IPS DF 6.9 (cell line): ENCODE data around the gene RBM46.

Source experiments
- DNase-seq: peaks from one replicate; pipeline ENCODE4 v3.0.0-alpha.2; 2013; ENCODE audit warnings: low read depth, low spot score
- H3K27ac ChIP-seq: one replicate; pipeline ENCODE4 v1.5.1; 2013; ENCODE audit warnings: low read length, control low read depth
- H3K27me3 ChIP-seq: 2 replicates; pipeline ENCODE4 v1.6.1; 2013; ENCODE audit warnings: mild to moderate bottlenecking, low read length; ENCODE audit not compliant: control insufficient read depth, insufficient read depth
- H3K36me3 ChIP-seq: 2 replicates; pipeline ENCODE4 v1.6.1; 2013; ENCODE audit warnings: low read length; ENCODE audit not compliant: control insufficient read depth, insufficient read depth
- H3K4me1 ChIP-seq: 2 replicates; pipeline ENCODE4 v1.6.1; 2013; ENCODE audit warnings: low read length; ENCODE audit not compliant: control insufficient read depth, insufficient read depth
- H3K4me3 ChIP-seq: 2 replicates; pipeline ENCODE4 v1.5.1; 2013; ENCODE audit warnings: mild to moderate bottlenecking, low read length
- H3K9me3 ChIP-seq: 2 replicates; pipeline ENCODE4 v1.6.1; 2013; ENCODE audit warnings: low read length, inconsistent platforms; ENCODE audit not compliant: control insufficient read depth, insufficient read depth
- WGBS: extraction: QIAGEN DNeasy Blood & Tissue Kit; methylation state at CpG from one replicate; pipeline ENCODE4 v1.1.7; 2013; ENCODE audit warnings: mixed read lengths, missing lambda C conversion rate; ENCODE audit not compliant: insufficient read length, insufficient coverage; 5-methylcytosine and 5-hydroxymethylcytosine counted together

The RBM46 gene

GRCh38 chr4:154781126-154781982 is at the start of gene RBM46:
RBM46 (plus strand) TSS chr4:154781272; CDS start chr4:154796753, 15,481 bp downstream.
- DNase-seq: no peak
- WGBS: no CpG with 5 or more reads among the region's 76 CpGs
- H3K27me3 ChIP-seq: no peaks in the 10 kb centered on the region

GRCh38 chr4:154731756-154732155 is 49.3 kb upstream of the RBM46 start:
- no peaks in the 10 kb centered on the region; the same call in 1 of the 2 replicates for H3K4me1 ChIP-seq
- no peak overlapping the region for H3K27ac ChIP-seq
- H3K4me3 ChIP-seq: no peak overlapping the region
- no peaks in the 10 kb centered on the region for H3K36me3 ChIP-seq
- H3K27me3 ChIP-seq: no peaks in the 10 kb centered on the region
- DNase-seq: no peak
- no peaks in the 10 kb centered on the region for H3K9me3 ChIP-seq

More at GRCh38 chr4:154781126-154781982, at the start of gene RBM46:
- Histone ChIP-seq H3K36me3 (no peaks in the 10 kb centered on the region), H3K9me3 (no peaks in the 10 kb centered on the region), H3K4me1 (no peaks in the 10 kb centered on the region), H3K4me3 (no peak within 1 kb of the TSS), H3K27ac (no peak within 1 kb of the TSS)

- Histone ChIP-seq H3K36me3 (no peaks in the 10 kb centered on the region), H3K27me3 (no peaks in the 10 kb centered on the region), H3K27ac (no peak overlapping the region), H3K4me3 (no peak overlapping the region), H3K9me3 (no peaks in the 10 kb centered on the region), H3K4me1 (no peaks in the 10 kb centered on the region; the same call in 1 of the 2 replicates)
- DNase-seq: no peak
- WGBS: no CpG with 5 or more reads among the region's 4 CpGs
Measured at GRCh38 chr4:154732669-154733068, 48.4 kb upstream of the RBM46 start.

- Histone ChIP-seq H3K36me3 (no peaks in the 10 kb centered on the region), H3K4me1 (peaks cover 5% of the 10 kb centered on the region; the same call in 1 of the 2 replicates), H3K27me3 (peaks cover 2% of the 10 kb centered on the region; the same call in 1 of the 2 replicates), H3K4me3 (no peak overlapping the region), H3K27ac (no peak overlapping the region), H3K9me3 (no peaks in the 10 kb centered on the region)
- no CpG with 5 or more reads among the region's 1 CpG for WGBS
- DNase-seq: no peak
Measured at GRCh38 chr4:154736770-154737169, 44.3 kb upstream of the RBM46 start.

- no CpG with 5 or more reads among the region's 2 CpGs for WGBS
- Histone ChIP-seq H3K4me3 (no peak overlapping the region), H3K4me1 (peaks cover 5% of the 10 kb centered on the region; the same call in 1 of the 2 replicates), H3K9me3 (no peaks in the 10 kb centered on the region), H3K27ac (no peak overlapping the region), H3K27me3 (peaks cover 6% of the 10 kb centered on the region; the same call in 1 of the 2 replicates), H3K36me3 (no peaks in the 10 kb centered on the region)
- DNase-seq: no peak
Measured at GRCh38 chr4:154738426-154738825, 42.6 kb upstream of the RBM46 start.

GRCh38 chr4:154739111-154739510 is 42.0 kb upstream of the RBM46 start:
- no peaks in the 10 kb centered on the region for H3K9me3 ChIP-seq
- no peak for DNase-seq
- H3K4me1 ChIP-seq: peaks cover 5% of the 10 kb centered on the region; the same call in 1 of the 2 replicates
- H3K27ac ChIP-seq: no peak overlapping the region
- no peak overlapping the region for H3K4me3 ChIP-seq
- no peaks in the 10 kb centered on the region for H3K36me3 ChIP-seq
- peaks cover 6% of the 10 kb centered on the region; the same call in 1 of the 2 replicates for H3K27me3 ChIP-seq

- peaks cover 5% of the 10 kb centered on the region; the same call in 1 of the 2 replicates for H3K4me1 ChIP-seq
- no CpG with 5 or more reads among the region's 24 CpGs for WGBS
- no peaks in the 10 kb centered on the region for H3K36me3 ChIP-seq
- H3K4me3 ChIP-seq: no peak overlapping the region
- peaks cover 10% of the 10 kb centered on the region; the same call in 1 of the 2 replicates for H3K27me3 ChIP-seq
- DNase-seq: no peak
- H3K27ac ChIP-seq: no peak overlapping the region
- H3K9me3 ChIP-seq: no peaks in the 10 kb centered on the region
Measured at GRCh38 chr4:154740462-154740861, 40.6 kb upstream of the RBM46 start.

- Histone ChIP-seq H3K4me1 (peaks cover 5% of the 10 kb centered on the region; the same call in 1 of the 2 replicates), H3K9me3 (no peaks in the 10 kb centered on the region), H3K4me3 (no peak overlapping the region), H3K36me3 (no peaks in the 10 kb centered on the region), H3K27ac (no peak overlapping the region), H3K27me3 (peaks cover 10% of the 10 kb centered on the region; the same call in 1 of the 2 replicates)
- no CpG with 5 or more reads among the region's 20 CpGs for WGBS
- no peak for DNase-seq
Measured at GRCh38 chr4:154741131-154741665, 39.9 kb upstream of the RBM46 start.

GRCh38 chr4:154741922-154742850 is 38.9 kb upstream of the RBM46 start:
- Histone ChIP-seq H3K27ac (no peak overlapping the region), H3K4me1 (peaks cover 5% of the 10 kb centered on the region; the same call in 1 of the 2 replicates), H3K36me3 (no peaks in the 10 kb centered on the region), H3K4me3 (peak overlapping the region; percentile 29; the same call in 1 of the 2 replicates), H3K9me3 (no peaks in the 10 kb centered on the region), H3K27me3 (peaks cover 10% of the 10 kb centered on the region; the same call in 1 of the 2 replicates)
- no CpG with 5 or more reads among the region's 49 CpGs for WGBS
- no peak for DNase-seq
